ENCODE data around the gene DLL1.

The DLL1 gene

GRCh38 chr6:170294813-170295509, 4.1 kb upstream of the DLL1 start:
- DNase-seq (ENCODE audit: low read depth), result no peak

- no peak for DNase-seq (ENCODE audit: low read depth)
Measured at GRCh38 chr6:170294298-170294730, 3.4 kb upstream of the DLL1 start.

GRCh38 chr6:170293341-170294231, 2.7 kb upstream of the DLL1 start:
- DNase-seq (ENCODE audit: low read depth), result no peak

- DNase-seq (ENCODE audit: low read depth), result no peak
Measured at GRCh38 chr6:170292407-170293158, 1.7 kb upstream of the DLL1 start.

GRCh38 chr6:170292111-170292406, 1.2 kb upstream of the DLL1 start:
- no peak for DNase-seq (ENCODE audit: low read depth)

GRCh38 chr6:170291271-170292110, 613 bp upstream of the DLL1 start:
- no peak for DNase-seq (ENCODE audit: low read depth)

- no peak for DNase-seq (ENCODE audit: low read depth)
Measured at GRCh38 chr6:170289951-170290295, 955 bp downstream of the DLL1 start.

GRCh38 chr6:170289180-170289931, 1.5 kb downstream of the DLL1 start:
- DNase-seq (ENCODE audit: low read depth), result no peak

- DNase-seq (ENCODE audit: low read depth), result no peak
Measured at GRCh38 chr6:170288852-170289179, 2.1 kb downstream of the DLL1 start.

GRCh38 chr6:170288091-170288631, 2.7 kb downstream of the DLL1 start:
- no peak for DNase-seq (ENCODE audit: low read depth)

GRCh38 chr6:170287371-170287876, 3.5 kb downstream of the DLL1 start:
- no peak for DNase-seq (ENCODE audit: low read depth)

GRCh38 chr6:170286934-170287265, 4.0 kb downstream of the DLL1 start:
- no peak for DNase-seq (ENCODE audit: low read depth)

- no peak for DNase-seq (ENCODE audit: low read depth)
Measured at GRCh38 chr6:170286246-170286933, 4.5 kb downstream of the DLL1 start.

- no peak for DNase-seq (ENCODE audit: low read depth)
Measured at GRCh38 chr6:170285482-170285881, 5.4 kb downstream of the DLL1 start.

- DNase-seq (ENCODE audit: low read depth), result no peak
Measured at GRCh38 chr6:170284866-170285469, 5.9 kb downstream of the DLL1 start.

GRCh38 chr6:170284126-170284773, 6.6 kb downstream of the DLL1 start:
- DNase-seq (ENCODE audit: low read depth), result no peak

GRCh38 chr6:170283212-170284081, 7.4 kb downstream of the DLL1 start:
- no peak for DNase-seq (ENCODE audit: low read depth)

GRCh38 chr6:170282512-170283158, 8.2 kb downstream of the DLL1 start:
- DNase-seq (ENCODE audit: low read depth), result no peak

Measured in stimulated activated CD8-positive, alpha-beta memory T cell treated with anti-CD3 and anti-CD28 coated beads, Interleukin-4, amount 100 ng/mL, for 24 hours (primary cell).